Right ventricle myocardium superior (tissue), 1 donor: ENCODE data around the gene GSK3A. TPM values are rescaled to one million over a fixed set of nuclear protein-coding genes. Genes with fewer than 3 reads are reported as not detected.

Source experiments
- ATAC-seq: fragments of 200-7000 bp; cut with Tn5 transposase; one replicate; pipeline ENCODE4 v1.9.1; 2020; ENCODE audit warnings: mild to moderate bottlenecking; ENCODE audit not compliant: poor library complexity
- DNase-seq: peaks from one replicate; pipeline ENCODE4 v3.0.0-alpha.2; 2020
- intact Hi-C: fragments of 100-400 bp; cut with DNase I; formaldehyde crosslinking; loops from one replicate; pipeline ENCODE4 v1.11.2; 2022
- total RNA-seq: library from RNA; stranded (reverse); fragmentation: NEBNext Ultra II Directional; extraction: Animal tissue kit (Norgen Biotek cat#: 25700); gene quantifications from one replicate; pipeline ENCODE4 v1.2.1, GENCODE V29; 2021
- donor health status: DM: no; HTN: yes; CAD: no; lungs with severe emphysema.

The GSK3A gene
- total RNA-seq, 1 donor from 2014 or later = 35.6 TPM

DNA sequence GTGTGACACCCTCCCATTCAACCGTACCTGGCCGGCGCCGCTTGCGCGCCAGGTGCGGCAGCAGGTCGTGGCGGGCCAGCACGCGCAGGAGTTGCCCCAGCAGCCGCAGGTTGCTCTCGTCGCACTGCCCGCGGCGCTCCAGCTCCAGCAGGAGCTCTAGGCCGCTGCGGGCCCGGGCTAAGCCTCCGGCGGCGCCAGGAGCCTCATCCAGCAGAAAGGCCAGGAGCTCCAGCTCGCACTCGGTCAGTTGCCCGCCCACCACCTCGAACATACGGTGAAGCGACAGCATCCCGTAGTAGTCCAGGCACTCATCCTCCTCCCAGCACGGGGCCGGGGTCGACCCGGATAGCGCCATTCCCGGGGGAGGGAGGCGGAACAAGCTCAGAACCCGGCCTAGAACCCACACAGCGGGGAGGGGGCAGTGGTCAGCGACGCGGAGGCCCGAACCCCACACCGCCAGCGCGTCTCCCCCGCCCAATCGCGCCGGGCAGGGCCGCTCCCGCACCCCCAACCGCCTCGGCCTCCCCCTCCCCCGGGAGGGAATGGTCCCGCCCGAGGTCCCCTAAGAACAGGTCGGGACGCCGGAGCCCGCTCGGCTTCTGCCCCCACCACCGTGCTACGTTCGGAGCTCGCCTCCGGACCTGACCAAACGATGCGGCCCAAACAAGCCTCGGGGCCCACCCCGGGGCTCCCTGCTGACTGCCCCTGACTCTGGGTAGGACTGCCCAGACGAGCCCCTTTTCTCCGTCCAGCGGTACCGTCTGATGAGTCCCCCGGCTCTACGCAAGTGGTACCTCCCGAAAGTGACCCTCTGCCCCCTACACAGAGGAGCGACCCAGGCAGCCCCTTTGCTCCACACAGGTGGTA lies 25.5 kb downstream of the GSK3A start:
- intact Hi-C loops = no loop called here
- DNase-seq = peak; percentile 64
- ATAC-seq = peak; percentile 19

DNA sequence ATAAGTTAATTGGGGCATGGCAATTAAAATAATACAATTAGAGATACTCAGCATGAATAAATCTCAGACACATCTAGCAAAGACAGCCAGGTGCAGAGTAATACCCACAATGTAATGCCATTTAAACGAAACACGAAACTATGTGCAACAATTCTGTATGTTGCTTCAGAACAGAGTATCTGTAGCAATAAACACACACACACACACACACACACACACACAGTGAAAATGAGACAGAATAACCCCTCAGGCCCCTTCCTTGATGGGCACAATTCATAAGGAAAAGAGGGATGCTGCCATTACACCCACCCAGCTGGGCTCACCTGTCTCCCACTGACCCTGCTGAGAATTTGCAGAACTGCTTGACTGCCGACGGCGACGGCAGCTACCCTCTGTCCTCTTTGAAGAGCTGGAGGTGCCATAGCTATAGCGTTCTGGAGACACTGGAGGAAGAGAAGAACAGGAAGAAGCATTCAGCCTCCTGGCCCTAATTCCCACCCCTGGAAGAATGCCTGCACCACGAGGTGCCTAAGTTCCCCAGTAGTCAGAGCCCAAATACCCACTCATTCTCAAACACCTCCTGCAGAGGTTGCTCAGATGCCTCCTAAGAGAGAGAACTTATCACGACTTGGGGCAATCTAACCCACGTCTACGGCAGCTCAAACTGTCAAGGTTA lies 27.5 kb downstream of the GSK3A start:
- intact Hi-C loops = no loop called here
- peak; percentile 24 for DNase-seq

DNA sequence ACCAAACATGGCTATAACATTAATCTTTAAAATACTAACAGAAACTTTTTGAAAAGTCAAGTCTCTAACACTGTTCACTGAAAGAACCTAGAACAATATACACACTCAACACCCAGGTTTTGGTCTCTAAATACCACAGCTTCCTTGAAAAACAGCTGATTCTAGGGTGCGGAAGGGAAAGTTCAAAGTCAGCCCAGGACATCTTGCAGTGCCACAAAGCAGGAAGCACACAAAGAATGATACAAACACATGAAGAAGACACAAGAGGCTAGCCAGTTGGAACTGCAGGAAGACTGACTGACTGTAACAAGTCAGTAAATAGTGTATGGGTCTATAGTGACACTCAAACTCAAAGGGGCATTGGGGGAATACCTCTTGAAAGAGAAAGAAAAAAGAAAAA lies 29.5 kb downstream of the GSK3A start:
- intact Hi-C loops = no loop called here
- no peak for ATAC-seq
- no peak for DNase-seq

More for the DNA sequence above, 27.5 kb downstream of the GSK3A start:
- no peak for ATAC-seq

DNA sequence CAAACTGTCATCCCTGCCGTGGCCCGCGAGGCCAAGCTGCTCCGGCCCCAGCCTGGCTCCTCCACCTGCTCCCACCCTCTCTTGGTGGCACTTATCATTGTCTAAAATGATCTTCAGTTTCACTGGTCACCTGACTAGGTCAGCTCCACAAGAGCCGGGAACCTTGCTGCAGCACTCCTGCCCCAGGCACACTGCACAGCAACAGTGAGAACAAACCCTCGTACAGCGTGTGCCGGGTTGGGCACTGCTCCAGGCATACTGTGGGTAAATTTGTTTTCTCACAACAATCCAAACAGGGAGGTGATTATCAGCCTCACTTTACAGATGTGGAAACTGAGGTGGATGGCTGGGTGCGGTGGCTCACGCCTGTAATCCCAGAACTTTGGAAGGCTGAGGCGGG lies 33.8 kb downstream of the GSK3A start:
- DNase-seq = no peak
- intact Hi-C loops = no loop called here
- ATAC-seq = peak; percentile 55

DNA sequence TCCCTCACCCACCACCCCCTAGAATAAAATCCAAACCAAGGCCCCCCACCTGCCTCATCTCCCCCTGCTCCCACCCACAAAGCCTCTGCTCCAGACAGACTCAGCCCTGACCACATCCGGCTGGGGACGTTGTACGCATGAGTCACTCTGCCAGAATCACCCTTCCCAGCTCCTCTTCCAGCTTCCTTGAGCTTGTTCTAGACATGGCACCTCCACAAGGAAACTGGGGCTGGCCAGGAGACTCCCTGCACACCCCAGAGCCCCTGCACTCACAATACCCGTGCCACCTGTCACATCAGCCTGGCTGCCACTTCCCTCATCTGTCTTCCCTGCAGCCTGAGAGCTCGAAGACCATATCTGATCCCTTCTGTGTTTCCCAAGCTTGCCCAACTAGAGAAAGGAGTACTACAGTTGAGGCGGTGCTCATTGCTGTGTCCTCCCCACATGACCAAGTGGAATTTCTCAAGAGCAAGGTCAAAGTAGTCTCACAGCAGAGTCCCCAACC lies 34.6 kb downstream of the GSK3A start:
- intact Hi-C loops = no loop called here
- DNase-seq (no peak), ATAC-seq (peak; percentile 24)

DNA sequence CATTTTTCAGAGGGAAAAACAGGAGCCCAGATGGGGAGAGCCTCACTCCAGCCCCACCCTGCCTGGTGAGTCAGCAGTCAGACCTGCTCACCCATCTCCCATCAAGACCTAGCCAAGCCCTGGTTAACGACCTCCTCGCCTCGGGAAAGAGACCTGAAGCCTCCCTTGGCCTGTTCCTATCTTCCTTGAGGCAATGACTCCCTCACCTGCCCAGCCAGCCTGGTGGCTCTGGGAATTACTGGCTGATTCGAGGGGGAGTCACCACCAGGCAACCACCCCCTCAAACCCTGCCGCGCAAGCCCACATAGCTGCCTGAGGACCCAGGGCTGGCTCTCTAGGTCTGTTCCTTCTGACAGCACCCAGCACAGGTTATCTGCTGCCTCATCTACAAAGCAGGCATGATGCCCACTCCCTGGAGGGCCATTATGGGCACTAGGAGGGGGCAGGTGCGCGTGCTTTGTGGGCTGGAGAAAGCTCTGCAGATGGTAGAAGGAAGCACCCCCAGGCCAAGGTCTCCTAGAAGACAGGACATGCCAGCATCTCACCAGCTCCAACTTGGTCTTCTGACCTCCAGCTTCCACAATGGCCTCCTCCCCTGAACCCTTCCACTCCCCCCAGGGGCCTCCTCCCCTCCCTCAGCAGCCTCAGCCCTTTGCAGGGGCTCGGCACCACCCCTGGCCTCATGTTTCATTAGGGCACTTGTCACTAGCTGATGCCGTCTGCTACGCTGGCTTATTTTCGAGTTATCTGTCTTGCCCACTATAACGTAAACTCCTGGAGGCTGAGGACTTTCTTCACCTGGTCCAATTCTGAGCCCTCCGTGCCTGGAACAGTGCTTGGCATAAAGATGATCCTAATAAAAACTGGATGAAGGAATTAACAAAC lies 35.3 kb downstream of the GSK3A start:
- ATAC-seq = no peak
- intact Hi-C loops = no loop called here
- no peak for DNase-seq

DNA sequence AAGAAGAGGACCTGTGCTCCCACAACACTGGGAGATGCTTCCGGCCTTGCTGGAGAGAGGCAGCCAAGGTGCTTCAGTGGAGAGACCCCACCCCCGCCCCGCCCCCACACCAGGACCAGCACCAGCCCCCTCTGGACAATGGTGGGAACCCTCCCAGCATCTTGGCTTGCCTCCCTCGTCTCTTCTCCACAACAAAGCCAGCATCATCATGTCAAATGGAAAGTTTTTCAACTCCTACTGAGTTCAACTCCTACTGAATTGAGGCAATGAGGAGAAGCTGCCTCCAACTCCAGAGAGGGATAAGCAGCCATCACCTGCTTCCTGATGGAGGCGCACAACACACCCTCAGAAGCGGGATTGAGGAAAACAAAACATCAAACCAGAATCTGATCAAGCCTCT lies 37.7 kb downstream of the GSK3A start:
- intact Hi-C loops = no loop called here
- ATAC-seq (no peak), DNase-seq (no peak)

DNA sequence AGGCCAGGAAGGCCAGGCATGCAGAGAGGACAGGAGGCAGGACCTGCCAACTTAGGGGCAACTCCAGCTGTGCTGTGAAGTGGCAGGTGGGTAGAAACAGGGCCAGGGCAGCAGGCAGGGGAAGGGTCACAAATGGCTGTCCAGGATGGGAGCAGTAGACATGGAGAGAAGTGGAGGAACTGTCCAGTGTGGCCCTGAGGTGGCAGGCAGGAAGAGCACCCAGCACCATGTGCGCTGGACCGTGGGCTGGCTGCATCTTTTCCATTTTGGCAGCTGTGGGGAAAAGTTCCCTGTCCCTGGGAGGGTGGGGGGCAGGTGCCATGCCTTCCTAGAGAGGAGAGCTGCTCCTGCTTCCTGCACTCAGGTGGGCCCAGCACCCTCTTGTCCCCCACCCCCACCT lies 38.7 kb downstream of the GSK3A start:
- no peak for ATAC-seq
- intact Hi-C loops = no loop called here
- no peak for DNase-seq

DNA sequence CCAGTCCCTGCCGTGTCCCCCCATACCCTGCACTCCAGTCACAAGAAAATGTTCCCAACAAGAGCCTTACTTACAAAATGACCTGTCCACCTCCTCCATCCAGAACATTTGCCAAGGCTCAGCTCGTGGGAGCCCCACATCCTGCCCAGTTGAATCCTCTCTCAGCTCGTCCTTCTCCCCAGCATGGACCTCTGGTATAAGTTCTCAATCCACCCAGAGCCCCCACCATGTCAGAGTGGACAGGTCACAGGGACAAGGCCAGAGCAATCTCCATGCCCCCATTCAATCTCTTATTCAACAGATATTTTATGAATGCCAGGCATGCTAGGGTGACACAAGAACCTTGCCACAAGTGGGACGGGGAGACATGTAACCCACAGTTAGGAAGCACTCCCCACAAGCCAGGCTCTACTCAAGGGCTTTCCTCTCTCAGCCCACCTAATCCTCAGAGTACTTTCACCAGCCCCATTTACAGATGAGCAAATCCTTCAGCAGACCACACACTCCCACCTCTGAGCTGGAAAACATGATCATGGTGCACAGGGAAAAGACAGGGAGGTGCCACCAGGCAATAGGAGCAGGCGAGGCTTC lies 40.0 kb downstream of the GSK3A start:
- intact Hi-C loops = no loop called here
- ATAC-seq = no peak
- DNase-seq = no peak

DNA sequence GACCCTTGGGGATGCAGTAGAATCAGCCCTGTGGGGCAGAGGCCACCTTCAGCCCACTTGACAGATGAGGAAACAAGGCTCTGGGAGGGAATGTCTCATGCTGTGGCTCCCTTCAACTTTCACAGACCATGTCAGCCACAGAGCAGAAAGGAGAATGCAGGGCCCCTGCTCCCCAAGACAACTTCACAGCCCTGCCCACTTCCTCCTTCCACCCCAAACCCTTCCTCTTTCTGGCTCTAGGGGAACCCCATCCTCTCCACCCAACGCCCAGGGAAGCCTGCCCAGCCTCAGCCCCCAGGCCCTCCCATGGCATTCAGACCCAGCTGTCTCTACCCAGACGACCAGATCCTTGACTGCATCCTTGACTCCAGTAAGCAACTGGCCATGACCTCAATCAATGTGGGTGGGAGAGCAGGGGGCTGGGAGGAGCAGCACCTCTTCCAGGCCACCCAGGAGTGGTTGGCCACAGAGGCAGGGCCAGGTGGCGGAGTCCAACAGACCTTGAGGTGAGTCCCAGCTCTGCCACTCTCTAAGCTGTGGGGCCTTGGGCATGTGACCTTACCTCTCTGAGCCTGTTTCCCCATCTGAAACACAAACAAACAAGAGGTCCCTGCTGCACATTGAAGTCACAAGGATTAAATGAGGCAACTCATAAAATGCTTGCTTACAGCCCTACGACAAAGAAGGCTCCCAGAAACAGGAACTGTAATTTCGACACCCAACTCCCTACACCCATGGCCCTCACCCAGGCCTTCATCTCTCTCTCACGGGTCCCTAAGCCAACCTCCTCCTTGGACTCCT lies 40.7 kb downstream of the GSK3A start:
- peak; percentile 65 for DNase-seq
- peak; percentile 63 for ATAC-seq
- intact Hi-C loops = no loop called here

DNA sequence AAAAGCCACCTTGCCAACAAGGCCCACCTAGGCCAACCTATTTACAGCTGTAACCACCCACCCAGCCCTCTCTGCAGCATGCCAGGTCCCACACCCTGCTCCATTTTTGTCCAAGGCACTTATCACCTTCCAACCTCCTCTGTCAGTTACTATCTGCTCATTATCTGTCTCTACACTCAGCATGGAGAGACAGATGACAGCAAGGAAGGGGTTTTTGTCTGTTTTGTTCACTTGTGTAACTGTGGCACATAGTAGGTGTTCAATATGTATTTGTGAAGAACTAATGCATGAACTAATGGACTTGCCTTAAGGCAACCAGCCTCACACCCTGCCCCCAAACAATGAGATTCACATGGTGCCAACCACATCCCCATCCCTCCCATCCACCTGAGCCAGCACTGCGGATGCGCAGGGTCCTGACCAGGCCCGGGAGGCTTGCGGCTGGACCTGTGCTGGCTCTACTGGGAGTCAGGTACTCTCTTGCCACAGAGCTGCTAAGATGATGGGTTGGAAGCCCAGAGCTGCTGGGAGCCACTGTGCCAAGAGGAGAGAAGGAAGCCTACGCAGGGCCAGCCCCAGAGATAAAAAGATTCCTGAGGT lies 42.2 kb downstream of the GSK3A start:
- intact Hi-C loops = no loop called here
- ATAC-seq = no peak

DNA sequence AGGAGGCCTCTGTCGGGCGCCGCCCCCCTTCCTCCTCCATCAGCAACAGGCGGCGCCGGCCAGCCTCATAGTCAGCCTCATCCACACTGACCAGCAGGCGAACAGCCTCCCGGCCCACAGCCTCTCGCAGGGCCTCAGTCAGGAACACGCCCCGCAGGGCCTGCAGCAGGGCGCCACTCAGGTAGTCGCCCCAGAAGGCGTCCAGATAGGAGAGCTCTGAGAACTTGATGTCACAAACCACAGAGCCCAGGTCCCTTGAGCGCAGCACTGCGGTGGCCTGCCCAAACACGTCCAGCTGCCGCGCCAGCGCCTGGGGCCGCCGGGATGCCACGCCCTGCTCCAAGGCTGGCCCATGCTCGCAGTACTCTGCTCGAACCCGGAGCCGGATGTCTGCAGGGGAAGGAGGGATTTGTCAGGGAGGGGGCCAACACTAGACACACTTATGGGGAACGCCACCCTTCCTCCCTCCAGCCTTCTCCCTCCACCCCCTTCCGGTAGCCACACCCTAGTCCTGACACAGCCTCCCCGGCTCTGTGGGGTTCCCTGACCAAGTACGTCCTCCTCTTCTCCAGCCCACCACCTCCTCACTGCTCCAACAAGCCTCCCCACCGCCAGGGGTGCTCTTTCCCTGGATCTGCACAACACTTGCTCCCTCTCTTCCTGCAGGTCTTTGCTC lies 42.8 kb downstream of the GSK3A start:
- peak; percentile 61 for ATAC-seq
- peak; percentile 77 for DNase-seq

More for the DNA sequence above, 42.2 kb downstream of the GSK3A start:
- DNase-seq = no peak

DNA sequence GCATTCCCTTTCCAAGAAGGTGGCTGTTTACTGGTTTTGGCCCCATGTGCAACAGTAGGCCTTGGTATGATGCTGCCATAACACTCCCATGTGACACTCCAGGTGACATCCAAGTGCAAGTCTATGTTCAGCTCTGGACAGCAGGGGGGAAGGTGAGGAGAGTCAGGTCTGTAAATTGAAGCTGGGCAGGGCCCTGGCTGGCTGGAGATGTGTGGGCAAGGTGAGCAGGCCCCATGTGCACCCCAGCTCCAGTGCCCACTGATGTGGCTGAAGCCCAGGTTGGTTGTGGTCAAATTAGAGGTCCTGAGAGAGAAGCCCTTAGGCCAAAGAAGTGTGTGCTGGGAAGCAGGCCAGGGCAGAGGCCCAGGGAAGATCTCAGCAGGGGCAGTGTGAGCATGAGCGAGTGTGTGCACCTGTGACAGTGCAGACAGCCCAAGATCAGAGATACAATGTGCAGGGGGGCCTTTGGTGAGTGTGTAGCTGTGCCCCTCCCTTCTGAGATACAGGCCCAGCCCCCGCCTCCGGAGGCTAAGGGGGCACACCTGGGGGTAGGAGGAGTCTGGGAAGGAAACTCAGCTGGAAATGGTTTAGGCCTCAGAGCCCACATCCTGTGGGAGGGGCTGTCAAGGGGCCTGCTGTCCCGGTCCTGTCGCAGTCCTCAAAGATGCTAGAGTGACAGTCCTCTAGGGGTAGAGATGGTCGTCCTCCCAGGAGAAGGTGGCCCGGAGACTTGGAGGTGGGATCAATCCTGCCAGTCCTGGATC lies 43.5 kb downstream of the GSK3A start:
- intact Hi-C loops = no loop called here
- peak; percentile 5 for ATAC-seq
- no peak for DNase-seq

More for the DNA sequence above, 42.8 kb downstream of the GSK3A start:
- intact Hi-C loops = no loop called here

DNA sequence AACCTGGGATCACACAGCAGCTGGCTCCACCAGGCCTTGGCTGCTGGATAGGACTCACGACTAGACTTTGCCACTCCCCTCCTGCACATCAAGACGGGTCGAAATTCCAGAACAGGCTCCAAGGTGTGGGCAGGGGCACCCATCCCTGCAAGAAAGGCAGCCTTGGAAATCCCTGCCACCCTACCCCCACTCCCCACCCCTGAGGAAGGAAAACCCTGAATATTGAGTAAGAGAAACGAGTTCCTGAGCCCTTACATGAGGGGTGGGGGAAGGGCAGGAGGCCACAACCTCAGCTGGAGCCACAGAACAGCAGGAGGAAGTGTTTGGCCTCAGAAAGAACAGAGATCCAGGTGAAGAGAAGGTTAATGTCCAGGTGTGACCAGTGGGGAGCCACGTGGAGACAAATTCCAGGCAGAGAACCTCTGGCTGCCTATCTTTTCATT lies 45.0 kb downstream of the GSK3A start:
- intact Hi-C loops = no loop called here
- DNase-seq = no peak
- no peak for ATAC-seq

DNA sequence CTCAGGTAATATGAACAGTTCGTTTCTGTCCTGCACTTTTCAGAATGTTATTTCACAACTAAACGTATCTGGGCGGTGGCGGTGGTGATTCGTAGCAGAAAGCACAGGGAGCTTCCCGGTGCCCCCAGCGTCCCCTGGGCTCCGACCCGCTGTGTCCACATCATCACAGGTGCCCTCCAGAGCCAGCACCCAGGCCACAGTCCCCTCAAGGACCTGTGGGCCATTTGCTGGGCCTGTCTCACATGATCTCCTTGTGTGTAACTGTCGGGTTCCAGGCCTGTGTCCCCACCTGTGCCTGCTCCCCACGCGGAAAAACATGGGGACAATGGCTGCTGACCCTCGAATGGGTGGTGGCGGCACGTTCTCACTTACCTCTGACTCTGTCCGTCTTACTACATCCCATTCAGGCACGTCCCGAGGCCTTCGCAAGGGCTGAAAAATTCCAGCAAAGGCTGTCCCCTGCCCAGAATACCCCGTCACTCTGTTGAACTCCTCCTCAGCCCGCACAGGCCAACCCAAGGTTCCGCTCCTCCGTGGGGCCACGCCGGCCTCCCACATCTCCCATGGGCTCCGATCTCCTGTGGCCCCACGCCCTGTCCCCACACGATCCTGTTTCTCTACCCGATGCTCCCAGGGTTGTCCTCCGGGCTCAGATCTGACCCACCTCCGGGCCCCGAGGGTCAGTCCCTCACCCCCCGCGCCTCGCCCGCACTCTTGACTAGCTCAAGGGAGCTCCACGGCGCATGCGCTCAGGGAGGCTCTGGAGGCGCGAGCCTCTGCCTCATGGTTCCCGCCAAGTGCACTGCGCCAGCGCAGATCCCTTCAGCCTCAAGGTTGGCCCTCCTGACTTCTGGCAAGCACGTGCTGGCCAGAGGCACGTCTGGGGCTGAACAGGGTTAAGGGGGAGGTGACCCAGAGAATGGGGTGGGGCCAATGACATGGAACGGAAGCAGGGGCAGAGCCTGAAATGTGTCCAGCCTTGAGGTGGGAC lies 46.1 kb downstream of the GSK3A start:
- ATAC-seq = no peak
- intact Hi-C loops = no loop called here
- no peak for DNase-seq
